ENCODE measurements around the gene DES. TPM values are rescaled to one million over a fixed set of nuclear protein-coding genes. Genes with fewer than 3 reads are reported as not detected.

DES gene
- total and polyA plus RNA-seq, 2 donors from 2014 or later (not counting 2 experiments from before 2014, with no cell fraction given) = 0.03 TPM; not detected in 1

Other genes with a start within 250 kb of the DES start
- gene SLC23A3, start 248.3 kb upstream of the DES start, total RNA-seq = 0.71 and 0.75 TPM in 2 replicates
- 0.39 and 0.51 TPM in 2 replicates for gene SLC23A3, start 248.3 kb upstream of the DES start, polyA plus RNA-seq
- gene CNPPD1, start 241.5 kb upstream of the DES start, total RNA-seq = 20.0 and 21.7 TPM in 2 replicates
- gene CNPPD1, start 241.5 kb upstream of the DES start, polyA plus RNA-seq = 31.5 and 32.8 TPM in 2 replicates
- 38.0 and 43.8 TPM in 2 replicates for gene RETREG2, start 240.1 kb upstream of the DES start, total RNA-seq
- gene RETREG2, start 240.1 kb upstream of the DES start, polyA plus RNA-seq = 39.4 and 40.4 TPM in 2 replicates
- 36.3 and 41.1 TPM in 2 replicates for gene ZFAND2B, start 211.6 kb upstream of the DES start, total RNA-seq
- 44.6 and 53.1 TPM in 2 replicates for gene ZFAND2B, start 211.6 kb upstream of the DES start, polyA plus RNA-seq
- gene ABCB6, start 199.4 kb upstream of the DES start, total RNA-seq = 9.5 and 11.4 TPM in 2 replicates
- 11.5 and 14.8 TPM in 2 replicates for gene ABCB6, start 199.4 kb upstream of the DES start, polyA plus RNA-seq
- 32.3 and 39.2 TPM in 2 replicates for gene ATG9A, start 188.7 kb upstream of the DES start, total RNA-seq
- gene ATG9A, start 188.7 kb upstream of the DES start, polyA plus RNA-seq = 24.8 and 25.0 TPM in 2 replicates
- 26.6 and 27.0 TPM in 2 replicates for gene ANKZF1, start 188.6 kb upstream of the DES start, total RNA-seq
- gene ANKZF1, start 188.6 kb upstream of the DES start, polyA plus RNA-seq = 19.5 and 20.0 TPM in 2 replicates
- gene GLB1L, start 172.9 kb upstream of the DES start, total RNA-seq = 5.0 and 6.8 TPM in 2 replicates
- gene GLB1L, start 172.9 kb upstream of the DES start, polyA plus RNA-seq = 4.0 and 5.5 TPM in 2 replicates
- gene STK16, start 172.9 kb upstream of the DES start, total RNA-seq = 35.1 and 36.5 TPM in 2 replicates
- gene STK16, start 172.9 kb upstream of the DES start, polyA plus RNA-seq = 42.6 and 46.4 TPM in 2 replicates
- gene TUBA4B, start 165.1 kb upstream of the DES start, total RNA-seq = not detected in 2 replicates
- gene TUBA4B, start 165.1 kb upstream of the DES start, polyA plus RNA-seq = 0.07 TPM in 1 of 2 replicates, not detected in the other
- 271 and 318 TPM in 2 replicates for gene TUBA4A, start 164.5 kb upstream of the DES start, total RNA-seq
- gene TUBA4A, start 164.5 kb upstream of the DES start, polyA plus RNA-seq = 451 and 562 TPM in 2 replicates
- gene DNAJB2, start 139.0 kb upstream of the DES start, total RNA-seq = 27.9 and 39.2 TPM in 2 replicates
- gene DNAJB2, start 139.0 kb upstream of the DES start, polyA plus RNA-seq = 32.3 and 48.7 TPM in 2 replicates
- gene PTPRN, start 109.0 kb upstream of the DES start, total RNA-seq = not detected in 2 replicates
- gene PTPRN, start 109.0 kb upstream of the DES start, polyA plus RNA-seq = not detected in 2 replicates
- gene RESP18, start 85.6 kb upstream of the DES start, total RNA-seq = not detected in 2 replicates
- not detected in 2 replicates for gene RESP18, start 85.6 kb upstream of the DES start, polyA plus RNA-seq
- gene DNPEP, start 30.5 kb upstream of the DES start, total RNA-seq = 59.9 and 64.0 TPM in 2 replicates
- 55.2 and 59.0 TPM in 2 replicates for gene DNPEP, start 30.5 kb upstream of the DES start, polyA plus RNA-seq
- 24.9 and 32.6 TPM in 2 replicates for gene SPEG, start 16.5 kb downstream of the DES start, total RNA-seq
- gene SPEG, start 16.5 kb downstream of the DES start, polyA plus RNA-seq = 27.4 and 28.7 TPM in 2 replicates
- 55.4 and 62.6 TPM in 2 replicates for gene GMPPA, start 80.5 kb downstream of the DES start, total RNA-seq
- 64.7 and 74.8 TPM in 2 replicates for gene GMPPA, start 80.5 kb downstream of the DES start, polyA plus RNA-seq
- not detected in 2 replicates for gene ASIC4, start 96.1 kb downstream of the DES start, total RNA-seq
- not detected in 2 replicates for gene ASIC4, start 96.1 kb downstream of the DES start, polyA plus RNA-seq
- 93.1 and 105 TPM in 2 replicates for gene CHPF, start 125.4 kb downstream of the DES start, total RNA-seq
- gene CHPF, start 125.4 kb downstream of the DES start, polyA plus RNA-seq = 117 and 130 TPM in 2 replicates
- 1.0 and 1.2 TPM in 2 replicates for gene TMEM198, start 125.7 kb downstream of the DES start, total RNA-seq
- gene TMEM198, start 125.7 kb downstream of the DES start, polyA plus RNA-seq = 1.2 and 1.3 TPM in 2 replicates
- 32.0 and 33.7 TPM in 2 replicates for gene OBSL1, start 153.2 kb downstream of the DES start, total RNA-seq
- 32.4 and 36.3 TPM in 2 replicates for gene OBSL1, start 153.2 kb downstream of the DES start, polyA plus RNA-seq
- gene INHA, start 153.9 kb downstream of the DES start, total RNA-seq = 0.11 and 0.14 TPM in 2 replicates
- gene INHA, start 153.9 kb downstream of the DES start, polyA plus RNA-seq = 0.14 and 0.19 TPM in 2 replicates
- gene STK11IP, start 179.5 kb downstream of the DES start, total RNA-seq = 20.0 and 20.9 TPM in 2 replicates
- 16.2 and 16.4 TPM in 2 replicates for gene STK11IP, start 179.5 kb downstream of the DES start, polyA plus RNA-seq
- 14.4 and 17.1 TPM in 2 replicates for gene SLC4A3, start 209.3 kb downstream of the DES start, total RNA-seq
- 10.8 and 11.1 TPM in 2 replicates for gene SLC4A3, start 209.3 kb downstream of the DES start, polyA plus RNA-seq

All from foreskin keratinocyte (primary cell).